ENCODE data around the gene FXYD5. TPM values are rescaled to one million over a fixed set of nuclear protein-coding genes. Genes with fewer than 3 reads are reported as not detected.

The FXYD5 gene
- total RNA-seq, 1 donor from 2014 or later, result 124 TPM

DNA sequence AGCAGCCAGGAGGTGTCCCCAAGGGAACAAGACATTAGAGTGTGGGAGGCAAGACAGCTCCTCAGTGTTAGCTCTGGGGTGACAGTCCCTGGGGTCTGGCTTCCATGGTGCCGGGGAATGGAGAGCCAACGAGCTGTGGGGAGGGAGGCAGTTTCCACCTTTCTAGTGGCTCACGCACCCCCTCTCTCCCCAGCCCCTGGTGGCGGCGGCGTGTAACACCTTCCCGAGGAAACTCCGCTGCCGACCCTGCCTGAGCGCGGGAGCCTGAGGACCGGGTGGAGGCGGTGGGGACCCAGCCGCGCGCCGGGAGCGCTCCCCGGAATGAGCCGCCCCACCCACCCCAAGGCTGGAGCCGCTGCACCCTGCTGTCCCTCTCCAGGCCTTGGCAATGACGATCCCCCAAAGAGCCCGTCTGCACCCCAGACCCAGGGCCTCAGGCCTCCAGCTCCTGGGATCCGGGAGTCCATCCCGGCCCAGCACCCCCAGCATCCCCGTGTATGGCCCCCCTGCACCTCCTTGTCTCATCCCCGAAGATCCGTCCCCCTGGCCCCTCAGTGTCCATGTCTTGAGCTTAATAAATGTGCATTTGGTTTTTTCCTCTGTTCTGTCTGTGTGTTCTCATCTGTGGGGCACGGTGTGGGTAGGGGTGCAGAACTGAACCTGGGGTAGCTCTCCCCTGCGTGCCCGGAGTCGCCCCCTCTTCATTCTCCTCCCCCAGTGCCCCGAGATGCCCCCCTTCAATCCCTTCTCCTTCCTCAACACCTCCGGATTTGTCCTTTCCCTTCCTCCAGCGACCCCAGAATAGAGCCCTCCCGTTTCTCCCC is 622 bp upstream of the FXYD5 start:
- intact Hi-C loops (cut with DNase I), result no loop called here
- Histone ChIP-seq H3K36me3 (peaks cover 12% of the 10 kb centered on the region), H3K27ac (peak overlapping the region; percentile 67), H3K4me1 (peaks cover 9% of the 10 kb centered on the region), H3K4me3 (peak overlapping the region; percentile 66), H3K27me3 (no peaks in the 10 kb centered on the region), H3K9me3 (no peaks in the 10 kb centered on the region)
- TF ChIP-seq, protein P1, sequence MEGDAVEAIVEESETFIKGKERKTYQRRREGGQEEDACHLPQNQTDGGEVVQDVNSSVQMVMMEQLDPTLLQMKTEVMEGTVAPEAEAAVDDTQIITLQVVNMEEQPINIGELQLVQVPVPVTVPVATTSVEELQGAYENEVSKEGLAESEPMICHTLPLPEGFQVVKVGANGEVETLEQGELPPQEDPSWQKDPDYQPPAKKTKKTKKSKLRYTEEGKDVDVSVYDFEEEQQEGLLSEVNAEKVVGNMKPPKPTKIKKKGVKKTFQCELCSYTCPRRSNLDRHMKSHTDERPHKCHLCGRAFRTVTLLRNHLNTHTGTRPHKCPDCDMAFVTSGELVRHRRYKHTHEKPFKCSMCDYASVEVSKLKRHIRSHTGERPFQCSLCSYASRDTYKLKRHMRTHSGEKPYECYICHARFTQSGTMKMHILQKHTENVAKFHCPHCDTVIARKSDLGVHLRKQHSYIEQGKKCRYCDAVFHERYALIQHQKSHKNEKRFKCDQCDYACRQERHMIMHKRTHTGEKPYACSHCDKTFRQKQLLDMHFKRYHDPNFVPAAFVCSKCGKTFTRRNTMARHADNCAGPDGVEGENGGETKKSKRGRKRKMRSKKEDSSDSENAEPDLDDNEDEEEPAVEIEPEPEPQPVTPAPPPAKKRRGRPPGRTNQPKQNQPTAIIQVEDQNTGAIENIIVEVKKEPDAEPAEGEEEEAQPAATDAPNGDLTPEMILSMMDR (IDR thresholded peaks at IDR 0.05), result peak; percentile 65
- peak; percentile 82 for DNase-seq
- peak; percentile 75 for ATAC-seq

DNA sequence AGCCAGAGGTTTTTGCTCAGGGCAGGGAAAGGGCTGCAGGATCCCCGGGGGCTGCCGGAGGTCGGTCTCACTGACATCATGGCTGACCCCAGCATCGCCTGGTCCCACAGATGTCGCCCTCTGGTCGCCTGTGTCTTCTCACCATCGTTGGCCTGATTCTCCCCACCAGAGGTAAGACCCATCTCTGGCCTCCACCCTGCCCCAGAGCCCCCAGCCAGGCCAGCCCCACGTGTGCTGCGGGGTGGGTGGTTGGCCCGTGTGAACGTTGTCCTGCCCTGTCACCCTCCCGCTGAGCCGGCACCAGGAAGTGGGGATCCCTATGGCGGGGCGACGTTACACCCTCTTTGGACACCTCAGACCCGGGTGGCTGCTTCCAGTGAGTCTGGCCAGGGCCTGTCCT is 906 bp downstream of the FXYD5 start:
- no peaks in the 10 kb centered on the region for H3K27me3 ChIP-seq
- H3K4me3 ChIP-seq, result peak overlapping the region; percentile 66
- peaks cover 9% of the 10 kb centered on the region for H3K4me1 ChIP-seq
- H3K9me3 ChIP-seq, result no peaks in the 10 kb centered on the region
- DNase-seq (no peak), ATAC-seq (peak; percentile 2)
- peaks cover 12% of the 10 kb centered on the region for H3K36me3 ChIP-seq
- intact Hi-C loops (cut with DNase I), result no loop called here
- TF ChIP-seq, protein P1 (IDR thresholded peaks at IDR 0.05), result no peak
- H3K27ac ChIP-seq, result peak overlapping the region; percentile 67

DNA sequence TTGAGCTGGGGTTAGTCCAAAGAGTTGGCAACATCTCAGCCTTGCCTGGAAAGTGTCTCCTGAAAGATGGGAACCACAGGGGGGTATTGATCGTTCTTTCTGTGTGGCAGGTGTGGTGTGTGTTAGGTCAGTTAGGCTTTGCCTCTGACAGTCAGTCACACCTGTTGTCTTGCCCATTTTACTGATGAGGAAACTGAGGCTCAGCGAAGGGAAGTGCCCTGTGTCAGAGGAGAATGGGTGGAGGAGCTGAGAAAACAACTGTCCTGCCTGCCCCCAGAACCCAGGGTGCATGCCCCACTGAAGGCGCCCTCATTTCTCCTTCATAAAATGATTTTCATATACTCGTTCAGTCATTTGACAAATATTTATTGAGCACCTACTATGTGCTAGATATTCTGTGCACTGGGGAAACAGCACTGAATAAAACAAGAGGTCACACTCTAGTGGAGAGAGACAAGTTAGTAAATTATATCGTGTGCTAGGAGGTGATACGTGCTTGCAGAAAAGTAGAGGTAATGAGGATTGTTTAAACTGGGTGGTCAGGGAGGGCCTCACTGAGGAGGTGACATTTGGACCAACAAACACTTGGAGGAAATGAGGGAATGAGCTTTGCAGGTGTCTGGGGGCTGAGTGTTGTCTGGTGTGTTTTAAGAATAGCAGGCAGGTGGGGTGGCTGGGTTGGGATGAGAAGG is 1.6 kb downstream of the FXYD5 start:
- TF ChIP-seq, protein P1 (IDR thresholded peaks at IDR 0.05), result no peak
- Histone ChIP-seq H3K9me3 (no peaks in the 10 kb centered on the region), H3K36me3 (peaks cover 16% of the 10 kb centered on the region), H3K27ac (no peak overlapping the region), H3K27me3 (no peaks in the 10 kb centered on the region), H3K4me1 (peaks cover 9% of the 10 kb centered on the region), H3K4me3 (peak overlapping the region; percentile 66)
- intact Hi-C loops (cut with DNase I), result no loop called here
- no peak for ATAC-seq
- no peak for DNase-seq

DNA sequence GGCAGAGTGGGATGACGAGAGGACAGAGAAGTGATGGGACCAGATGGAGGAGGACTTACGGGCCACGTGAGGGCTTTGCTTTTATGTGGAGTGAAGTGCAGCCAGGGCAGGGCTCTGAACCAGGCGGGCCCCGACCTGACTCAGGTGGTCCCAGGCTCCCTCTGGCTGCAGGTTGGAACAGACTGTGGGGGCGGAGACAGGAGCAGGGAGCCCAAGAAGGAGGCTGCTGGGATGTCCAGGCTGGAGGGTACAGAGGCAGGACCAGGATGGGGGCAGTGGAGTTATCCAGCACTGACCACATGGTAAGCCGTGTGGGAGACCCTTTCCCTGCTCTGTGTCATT is 2.1 kb downstream of the FXYD5 start:
- intact Hi-C loops (cut with DNase I), result no loop called here
- Histone ChIP-seq H3K27ac (no peak overlapping the region), H3K4me3 (no peak overlapping the region), H3K9me3 (no peaks in the 10 kb centered on the region), H3K27me3 (no peaks in the 10 kb centered on the region), H3K36me3 (peaks cover 21% of the 10 kb centered on the region), H3K4me1 (peaks cover 9% of the 10 kb centered on the region)
- ATAC-seq, result no peak
- TF ChIP-seq, protein P1 (IDR thresholded peaks at IDR 0.05), result no peak
- DNase-seq, result no peak

DNA sequence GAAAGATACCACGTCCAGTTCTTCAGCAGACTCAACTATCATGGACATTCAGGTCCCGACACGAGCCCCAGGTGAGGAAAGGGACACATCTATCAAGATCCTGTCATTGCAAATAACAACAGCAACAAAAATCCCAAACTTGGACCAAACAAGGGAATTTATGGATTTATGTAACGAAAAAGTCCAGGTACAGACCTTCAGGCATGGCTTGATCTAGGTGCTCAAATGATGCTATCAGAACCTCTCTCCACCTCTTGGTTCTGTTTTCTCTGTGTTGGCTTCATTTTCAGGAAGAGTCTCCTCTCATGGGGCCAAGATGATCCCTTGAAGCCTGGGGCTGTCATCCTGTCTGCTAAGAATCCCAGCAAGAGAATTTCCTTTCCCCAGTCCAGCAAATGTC is 2.9 kb downstream of the FXYD5 start:
- ATAC-seq, result no peak
- no peaks in the 10 kb centered on the region for H3K9me3 ChIP-seq
- intact Hi-C loops (cut with DNase I), result no loop called here
- TF ChIP-seq, protein P1 (IDR thresholded peaks at IDR 0.05), result no peak
- H3K27ac ChIP-seq, result no peak overlapping the region
- H3K4me1 ChIP-seq, result peaks cover 9% of the 10 kb centered on the region
- peaks cover 29% of the 10 kb centered on the region for H3K36me3 ChIP-seq
- no peaks in the 10 kb centered on the region for H3K27me3 ChIP-seq
- no peak overlapping the region for H3K4me3 ChIP-seq
- no peak for DNase-seq
